Keratinocyte (primary cell): ENCODE data around the gene SIGLEC11.

Experiments
- CTCF ChIP-seq, 3 experiments: IDR thresholded peaks in 1 of 3; conservative IDR thresholded peaks in 1 of 3; optimal IDR thresholded peaks in 1 of 3; 2 replicates in 2 of 3; 3 replicates in 1 of 3; pipeline versions ENCODE3 to v1.5.1; 2011; ENCODE audit warnings: low read length in 3 of 3, mild to moderate bottlenecking in 3 of 3, moderate library complexity in 2 of 3, control low read depth in 1 of 3, inconsistent platforms in 1 of 3; ENCODE audit not compliant: insufficient read depth in 2 of 3; ENCODE audit errors: extremely low read depth in 1 of 3
- EZH2 ChIP-seq: IDR thresholded peaks from one replicate; pipeline ENCODE4 v1.6.1; 2012; ENCODE audit warnings: inconsistent platforms, mild to moderate bottlenecking, low read length, moderate library complexity

GRCh38 chr19:49915271-49915670, 45.7 kb downstream of the SIGLEC11 start:
- TF ChIP-seq CTCF (optimal IDR thresholded peaks at IDR 0.05 in 1 of 3, IDR thresholded peaks at IDR 0.05 in 1 of 3, conservative IDR thresholded peaks at IDR 0.05 in 1 of 3; ENCODE audit: extremely low read depth in 1 of 3, insufficient read depth in 2 of 3, low read length in 3 of 3) (peak in 2 of 3 experiments; percentile 20 to 23), EZH2 (no peak)
